Measurements from ENCODE around the gene RIF1.

GRCh38 chr2:151438506-151438905, 28.8 kb downstream of the RIF1 start:
- no peak for TF ChIP-seq POLR2A (IDR thresholded peaks at IDR 0.05)
- TF ChIP-seq CTCF (IDR thresholded peaks at IDR 0.05), result no peak
